ENCODE data around the gene SLC4A4.

SLC4A4 gene

DNA sequence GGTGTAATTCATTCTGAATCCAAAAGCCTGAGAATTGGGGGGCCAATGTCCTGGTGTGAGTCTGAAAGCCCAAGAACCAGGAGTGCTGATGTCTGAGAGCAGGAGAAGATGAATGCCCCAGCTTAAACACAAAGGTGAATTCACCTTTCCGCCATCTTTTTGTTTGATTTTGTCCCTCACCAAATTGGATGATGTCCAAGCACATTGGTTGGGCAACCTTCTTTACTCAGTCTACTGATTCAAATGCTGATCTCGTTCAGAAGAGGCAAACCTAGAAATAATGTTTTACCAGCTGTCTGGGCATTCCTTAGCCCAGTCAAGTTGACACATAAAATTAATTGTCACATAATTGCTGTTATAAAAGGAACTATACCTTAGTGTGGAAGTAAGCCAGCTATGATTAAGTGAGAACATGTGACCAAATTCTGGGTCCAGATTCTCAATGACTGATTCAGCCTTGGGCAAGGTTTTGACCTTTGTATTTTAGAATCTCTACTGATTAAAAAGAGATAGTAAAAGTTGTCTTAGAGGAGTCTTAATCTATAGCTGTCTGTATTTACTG is 34.5 kb upstream of the SLC4A4 start:
- Histone ChIP-seq H3K9ac (ENCODE audit: low read depth, low read length) (no peak overlapping the region), H3K4me3 (ENCODE audit: low read length) (no peak overlapping the region), H3K9me3 (ENCODE audit: insufficient read depth, low read depth, low read length) (no peaks in the 10 kb centered on the region), H3K27me3 (ENCODE audit: insufficient read depth, low read length) (no peaks in the 10 kb centered on the region), H3K4me1 (ENCODE audit: insufficient read depth, low read length) (peaks cover 20% of the 10 kb centered on the region), H3K27ac (ENCODE audit: low read depth, low read length) (no peak overlapping the region), H3K36me3 (ENCODE audit: insufficient read depth, low read length) (no peaks in the 10 kb centered on the region)
- 97% methylated on average over 2 of the region's 2 CpGs for WGBS

GRCh38 chr4:71307729-71308128 is 31.1 kb upstream of the SLC4A4 start:
- Histone ChIP-seq H3K4me1 (ENCODE audit: insufficient read depth, low read length) (peaks cover 17% of the 10 kb centered on the region), H3K9me3 (ENCODE audit: insufficient read depth, low read depth, low read length) (no peaks in the 10 kb centered on the region), H3K27me3 (ENCODE audit: insufficient read depth, low read length) (no peaks in the 10 kb centered on the region), H3K9ac (ENCODE audit: low read depth, low read length) (no peak overlapping the region), H3K27ac (ENCODE audit: low read depth, low read length) (no peak overlapping the region), H3K4me3 (ENCODE audit: low read length) (no peak overlapping the region), H3K36me3 (ENCODE audit: insufficient read depth, low read length) (no peaks in the 10 kb centered on the region)
- 92% methylated on average over 2 of the region's 2 CpGs for WGBS

- Histone ChIP-seq H3K4me1 (ENCODE audit: insufficient read depth, low read length) (no peaks in the 10 kb centered on the region), H3K9ac (ENCODE audit: low read depth, low read length) (no peak overlapping the region), H3K9me3 (ENCODE audit: insufficient read depth, low read depth, low read length) (no peaks in the 10 kb centered on the region), H3K27ac (ENCODE audit: low read depth, low read length) (no peak overlapping the region), H3K36me3 (ENCODE audit: insufficient read depth, low read length) (no peaks in the 10 kb centered on the region), H3K27me3 (ENCODE audit: insufficient read depth, low read length) (no peaks in the 10 kb centered on the region), H3K4me3 (ENCODE audit: low read length) (no peak overlapping the region)
- 94% methylated on average over 3 of the region's 3 CpGs for WGBS
Observed at GRCh38 chr4:71322425-71322824, 16.4 kb upstream of the SLC4A4 start.

DNA sequence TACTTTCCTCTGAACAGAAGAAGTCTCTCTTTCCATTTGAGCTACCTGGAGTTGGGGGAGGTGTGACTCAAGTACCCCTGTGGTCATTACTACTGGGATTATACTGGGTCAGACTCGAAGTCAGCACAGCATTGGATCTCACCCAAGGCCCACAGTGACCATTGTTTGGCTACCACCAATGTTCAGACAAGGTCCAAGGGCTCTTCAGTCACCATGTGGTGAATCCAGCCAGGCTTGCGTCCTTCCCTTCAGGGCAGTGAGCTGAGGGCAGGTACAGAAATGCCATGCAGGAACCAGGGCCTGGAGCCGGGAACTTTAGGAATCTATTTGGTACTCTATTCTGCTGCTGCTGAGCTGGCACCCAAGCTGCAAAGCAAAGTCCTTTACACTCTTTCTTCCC is 5.5 kb upstream of the SLC4A4 start:
- H3K9ac ChIP-seq (ENCODE audit: low read depth, low read length): no peak overlapping the region
- no peaks in the 10 kb centered on the region for H3K4me1 ChIP-seq (ENCODE audit: insufficient read depth, low read length)
- 97% methylated on average over 3 of the region's 3 CpGs for WGBS
- no peaks in the 10 kb centered on the region for H3K9me3 ChIP-seq (ENCODE audit: insufficient read depth, low read depth, low read length)
- no peaks in the 10 kb centered on the region for H3K36me3 ChIP-seq (ENCODE audit: insufficient read depth, low read length)
- no peaks in the 10 kb centered on the region for H3K27me3 ChIP-seq (ENCODE audit: insufficient read depth, low read length)
- H3K4me3 ChIP-seq (ENCODE audit: low read length): no peak overlapping the region
- H3K27ac ChIP-seq (ENCODE audit: low read depth, low read length): no peak overlapping the region

DNA sequence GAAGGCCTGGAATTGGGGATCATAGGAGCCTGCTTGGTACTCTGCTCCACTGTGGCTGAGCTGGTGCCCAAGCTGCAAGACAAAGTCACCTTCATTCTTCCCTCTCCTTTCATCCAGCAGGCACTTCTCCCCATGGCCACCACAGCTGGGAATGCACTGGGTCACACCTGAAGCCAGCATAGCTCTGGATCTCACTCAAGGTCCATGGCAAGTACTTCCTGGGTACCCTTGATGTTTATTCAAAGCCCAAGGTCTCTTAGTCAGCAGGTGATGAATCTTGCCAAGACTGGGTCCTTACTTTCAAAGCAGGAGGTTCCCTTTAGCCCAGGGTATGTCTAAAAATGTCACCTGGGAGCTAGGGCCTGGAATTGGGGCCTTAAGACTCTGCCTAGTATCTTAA is 4.9 kb upstream of the SLC4A4 start:
- Histone ChIP-seq H3K9ac (ENCODE audit: low read depth, low read length) (no peak overlapping the region), H3K4me1 (ENCODE audit: insufficient read depth, low read length) (no peaks in the 10 kb centered on the region), H3K4me3 (ENCODE audit: low read length) (no peak overlapping the region), H3K9me3 (ENCODE audit: insufficient read depth, low read depth, low read length) (no peaks in the 10 kb centered on the region), H3K27me3 (ENCODE audit: insufficient read depth, low read length) (no peaks in the 10 kb centered on the region), H3K36me3 (ENCODE audit: insufficient read depth, low read length) (no peaks in the 10 kb centered on the region), H3K27ac (ENCODE audit: low read depth, low read length) (no peak overlapping the region)

- Histone ChIP-seq H3K27me3 (ENCODE audit: insufficient read depth, low read length) (no peaks in the 10 kb centered on the region), H3K27ac (ENCODE audit: low read depth, low read length) (no peak overlapping the region), H3K9ac (ENCODE audit: low read depth, low read length) (no peak overlapping the region), H3K4me1 (ENCODE audit: insufficient read depth, low read length) (no peaks in the 10 kb centered on the region), H3K36me3 (ENCODE audit: insufficient read depth, low read length) (no peaks in the 10 kb centered on the region), H3K9me3 (ENCODE audit: insufficient read depth, low read depth, low read length) (no peaks in the 10 kb centered on the region), H3K4me3 (ENCODE audit: low read length) (no peak overlapping the region)
- 87% methylated on average over 3 of the region's 3 CpGs for WGBS
Observed at GRCh38 chr4:71334465-71334882, 4.3 kb upstream of the SLC4A4 start.

DNA sequence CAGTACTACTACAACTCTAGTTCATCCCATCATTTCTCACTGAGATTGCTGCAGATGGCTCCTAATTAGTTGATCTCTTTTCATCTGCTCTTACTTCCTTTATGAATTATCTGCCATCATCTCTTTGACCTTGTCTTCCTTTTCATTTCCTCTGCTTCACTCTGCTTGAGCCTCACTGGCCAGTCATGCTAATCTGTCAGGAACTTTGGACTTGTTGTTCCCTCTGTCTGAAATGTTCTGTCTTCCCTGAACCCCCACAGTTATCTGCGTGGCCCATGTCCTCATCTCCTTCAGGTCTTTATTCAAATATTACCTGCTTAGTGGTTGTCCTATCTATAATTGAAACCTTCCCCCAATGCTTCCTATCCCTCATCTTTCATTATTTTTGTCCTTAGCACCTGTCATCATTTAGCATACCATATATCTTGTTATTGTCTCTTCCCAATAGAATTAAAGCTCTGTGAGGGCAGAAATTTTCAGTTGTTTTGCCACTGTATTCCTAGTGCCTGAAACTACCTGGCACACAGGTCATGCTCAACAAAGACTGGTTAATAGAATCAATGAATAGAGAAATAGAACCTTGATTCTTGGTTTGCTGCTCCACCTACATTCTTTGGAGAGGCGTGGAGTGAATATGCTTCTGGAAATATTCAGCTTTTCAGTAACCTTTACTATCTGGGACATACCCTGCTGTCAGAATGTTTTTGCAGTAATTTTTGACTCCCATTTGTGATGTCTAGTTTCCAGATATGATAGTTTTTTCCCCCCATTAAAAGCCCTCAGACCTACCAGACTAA is 5.0 kb downstream of the SLC4A4 start:
- 91% methylated on average over 2 of the region's 2 CpGs for WGBS

DNA sequence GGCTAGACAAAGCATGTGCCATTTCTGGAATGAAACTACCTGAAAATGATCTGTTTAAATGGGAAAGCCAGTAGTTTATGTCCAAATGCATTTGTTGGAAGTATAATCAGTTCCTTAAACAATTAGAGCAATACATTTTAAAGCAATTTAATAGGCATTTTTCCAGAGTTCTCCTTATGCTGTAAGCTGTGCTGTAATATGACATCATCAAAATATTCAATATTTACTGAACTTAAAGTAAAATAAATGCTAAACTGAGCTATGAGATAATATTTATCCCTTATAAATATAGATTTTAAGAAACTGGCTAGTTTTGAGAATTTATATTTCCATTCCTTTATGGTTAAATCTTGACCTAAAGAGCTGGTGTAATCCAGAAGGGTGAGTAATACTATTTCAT is 7.9 kb downstream of the SLC4A4 start:
- Histone ChIP-seq H3K9me3 (ENCODE audit: insufficient read depth, low read depth, low read length) (no peaks in the 10 kb centered on the region), H3K27me3 (ENCODE audit: insufficient read depth, low read length) (no peaks in the 10 kb centered on the region), H3K4me3 (ENCODE audit: low read length) (no peak overlapping the region), H3K36me3 (ENCODE audit: insufficient read depth, low read length) (no peaks in the 10 kb centered on the region), H3K9ac (ENCODE audit: low read depth, low read length) (no peak overlapping the region), H3K4me1 (ENCODE audit: insufficient read depth, low read length) (no peaks in the 10 kb centered on the region), H3K27ac (ENCODE audit: low read depth, low read length) (no peak overlapping the region)

More for the DNA sequence above, 5.0 kb downstream of the SLC4A4 start:
- Histone ChIP-seq H3K27ac (ENCODE audit: low read depth, low read length) (no peak overlapping the region), H3K4me3 (ENCODE audit: low read length) (no peak overlapping the region), H3K27me3 (ENCODE audit: insufficient read depth, low read length) (no peaks in the 10 kb centered on the region), H3K9me3 (ENCODE audit: insufficient read depth, low read depth, low read length) (no peaks in the 10 kb centered on the region), H3K4me1 (ENCODE audit: insufficient read depth, low read length) (no peaks in the 10 kb centered on the region), H3K36me3 (ENCODE audit: insufficient read depth, low read length) (no peaks in the 10 kb centered on the region), H3K9ac (ENCODE audit: low read depth, low read length) (no peak overlapping the region)

- 90% methylated on average over 1 of the region's 3 CpGs for WGBS
- H3K9ac ChIP-seq (ENCODE audit: low read depth, low read length): no peak overlapping the region
Observed at GRCh38 chr4:71348586-71348985, 9.8 kb downstream of the SLC4A4 start.

DNA sequence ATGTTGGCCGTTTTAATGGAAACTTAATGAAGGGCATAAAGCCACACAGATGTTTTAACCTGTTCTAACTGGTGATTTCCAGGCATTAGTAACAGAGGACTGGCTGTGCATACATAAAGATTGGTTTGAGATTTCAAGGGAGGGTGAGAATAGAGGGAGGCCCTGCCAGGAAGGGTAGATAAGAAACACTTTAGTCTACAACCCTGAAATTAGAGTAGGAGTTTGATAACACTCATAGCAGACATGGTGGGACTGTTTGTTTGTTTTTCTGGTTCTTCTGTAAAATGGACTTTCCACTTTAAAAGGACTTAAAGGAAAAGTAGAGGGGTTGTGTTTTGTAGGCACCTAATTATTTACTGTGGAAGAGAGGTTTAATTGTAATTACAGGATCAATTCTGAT is 16.2 kb downstream of the SLC4A4 start:
- Histone ChIP-seq H3K4me1 (ENCODE audit: insufficient read depth, low read length) (no peaks in the 10 kb centered on the region), H3K9me3 (ENCODE audit: insufficient read depth, low read depth, low read length) (no peaks in the 10 kb centered on the region), H3K27me3 (ENCODE audit: insufficient read depth, low read length) (no peaks in the 10 kb centered on the region), H3K36me3 (ENCODE audit: insufficient read depth, low read length) (no peaks in the 10 kb centered on the region), H3K9ac (ENCODE audit: low read depth, low read length) (no peak overlapping the region), H3K27ac (ENCODE audit: low read depth, low read length) (no peak overlapping the region), H3K4me3 (ENCODE audit: low read length) (no peak overlapping the region)
- WGBS: 85% methylated on average over 1 of the region's 1 CpG

More at GRCh38 chr4:71348586-71348985, 9.8 kb downstream of the SLC4A4 start:
- Histone ChIP-seq H3K36me3 (ENCODE audit: insufficient read depth, low read length) (no peaks in the 10 kb centered on the region), H3K4me3 (ENCODE audit: low read length) (no peak overlapping the region), H3K27me3 (ENCODE audit: insufficient read depth, low read length) (no peaks in the 10 kb centered on the region), H3K27ac (ENCODE audit: low read depth, low read length) (no peak overlapping the region), H3K4me1 (ENCODE audit: insufficient read depth, low read length) (no peaks in the 10 kb centered on the region), H3K9me3 (ENCODE audit: insufficient read depth, low read depth, low read length) (no peaks in the 10 kb centered on the region)

DNA sequence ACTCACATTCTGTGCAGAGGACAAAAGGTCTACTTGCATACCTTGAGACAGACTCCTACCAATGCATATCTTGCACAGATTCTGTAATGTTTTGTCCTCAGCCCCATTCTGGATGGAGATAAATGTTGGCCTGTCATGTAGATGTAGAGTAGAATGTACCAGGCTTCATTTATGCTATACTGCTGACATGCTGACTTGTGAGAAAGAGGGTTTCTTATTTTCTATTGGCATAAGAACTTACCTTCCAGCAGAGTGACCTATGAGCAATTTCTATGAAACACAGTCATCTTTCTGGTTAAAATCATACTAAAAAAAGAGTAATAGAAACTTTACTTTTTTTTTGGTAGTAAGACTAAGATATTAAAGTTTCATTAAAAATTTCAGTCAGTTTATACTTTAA is 17.2 kb downstream of the SLC4A4 start:
- no peak overlapping the region for H3K4me3 ChIP-seq (ENCODE audit: low read length)
- H3K9ac ChIP-seq (ENCODE audit: low read depth, low read length): no peak overlapping the region

More for the DNA sequence above, 17.2 kb downstream of the SLC4A4 start:
- no peaks in the 10 kb centered on the region for H3K27me3 ChIP-seq (ENCODE audit: insufficient read depth, low read length)
- no peaks in the 10 kb centered on the region for H3K36me3 ChIP-seq (ENCODE audit: insufficient read depth, low read length)
- H3K9me3 ChIP-seq (ENCODE audit: insufficient read depth, low read depth, low read length): no peaks in the 10 kb centered on the region
- H3K27ac ChIP-seq (ENCODE audit: low read depth, low read length): no peak overlapping the region
- H3K4me1 ChIP-seq (ENCODE audit: insufficient read depth, low read length): no peaks in the 10 kb centered on the region

All from HUES64 (cell line).